ENCODE results near the gene PRPF40B. TPM values are rescaled to one million over a fixed set of nuclear protein-coding genes. Genes with fewer than 3 reads are reported as not detected.

PRPF40B gene
- total and polyA plus RNA-seq, 3 donors from 2014 or later, result 49.2 to 66.8 (median 66.7) TPM

DNA sequence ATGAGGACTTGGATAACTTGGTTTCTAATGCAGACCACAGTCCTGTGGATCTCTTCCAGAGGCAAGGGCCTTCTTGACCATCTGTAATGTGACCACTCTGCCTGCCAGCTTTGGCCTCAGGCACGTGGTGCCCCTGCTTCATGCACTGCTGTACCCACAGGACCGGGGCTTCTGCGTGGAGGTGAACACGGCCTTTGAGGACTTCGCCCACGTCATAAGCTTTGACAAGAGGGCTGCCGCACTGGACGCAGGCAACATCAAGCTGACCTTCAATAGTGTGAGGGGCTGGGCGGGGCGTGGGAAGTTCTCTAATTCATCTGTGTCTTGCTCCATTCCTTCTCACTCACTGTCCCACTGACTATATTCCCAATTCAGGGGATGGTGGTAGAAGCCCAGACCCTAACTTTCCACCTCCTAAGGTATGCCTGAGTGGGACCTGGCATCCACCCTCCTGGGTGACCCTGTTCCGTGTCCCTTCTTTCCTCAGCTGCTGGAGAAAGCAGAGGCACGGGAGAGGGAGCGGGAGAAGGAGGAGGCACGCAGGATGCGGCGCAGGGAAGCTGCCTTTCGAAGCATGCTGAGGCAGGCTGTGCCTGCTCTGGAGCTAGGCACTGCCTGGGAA is 18.5 kb downstream of the PRPF40B start:
- H3K4me3 ChIP-seq, result no peak overlapping the region
- DNase-seq, result no peak
- peaks cover 18% of the 10 kb centered on the region for H3K4me1 ChIP-seq
- 86 to 89% methylated on average over 14 to 17 of the region's 17 CpGs for WGBS, 2 donors
- TF ChIP-seq POLR2A (IDR thresholded peaks at IDR 0.05) (no peak), CTCF (IDR thresholded peaks at IDR 0.05) (no peak)
- H3K27ac ChIP-seq, result no peak overlapping the region
- intact Hi-C loops (cut with DNase I; ENCODE audit: low total_unique reads), result no loop called here
- no peaks in the 10 kb centered on the region for H3K36me3 ChIP-seq (ENCODE audit: low read depth, missing control alignments)
- no peaks in the 10 kb centered on the region for H3K9me3 ChIP-seq
- no peaks in the 10 kb centered on the region for H3K27me3 ChIP-seq

- no peak overlapping the region for H3K4me3 ChIP-seq
- WGBS, 2 donors, result 87 to 88% methylated on average over 11 of the region's 11 CpGs
- no peaks in the 10 kb centered on the region for H3K36me3 ChIP-seq (ENCODE audit: low read depth, missing control alignments)
- H3K9me3 ChIP-seq, result no peaks in the 10 kb centered on the region
- H3K27ac ChIP-seq, result no peak overlapping the region
- no peak for DNase-seq
- peaks cover 17% of the 10 kb centered on the region for H3K4me1 ChIP-seq
- intact Hi-C loops (cut with DNase I; ENCODE audit: low total_unique reads), result no loop called here
- TF ChIP-seq POLR2A (IDR thresholded peaks at IDR 0.05), result no peak
- H3K27me3 ChIP-seq, result no peaks in the 10 kb centered on the region
Observed at GRCh38 chr12:49642370-49642802, 19.0 kb downstream of the PRPF40B start.

DNA sequence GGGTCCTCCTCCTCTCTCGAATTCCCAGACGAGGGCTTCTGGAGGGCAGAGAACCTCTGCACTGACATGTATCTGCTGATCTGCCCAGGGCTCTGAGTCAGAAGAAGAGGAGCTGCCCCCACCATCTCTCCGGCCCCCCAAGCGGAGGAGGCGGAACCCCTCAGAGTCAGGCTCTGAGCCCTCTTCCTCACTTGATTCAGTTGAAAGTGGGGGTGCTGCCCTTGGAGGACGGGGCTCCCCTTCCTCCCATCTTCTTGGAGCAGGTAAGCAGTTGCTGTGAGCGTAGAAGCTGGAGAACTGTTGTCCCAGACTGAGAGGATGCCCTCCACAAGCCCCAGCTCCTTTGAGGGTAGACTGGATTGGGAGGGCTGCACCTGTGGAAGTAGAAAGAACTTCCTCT is 19.8 kb downstream of the PRPF40B start:
- H3K36me3 ChIP-seq (ENCODE audit: low read depth, missing control alignments), result no peaks in the 10 kb centered on the region
- 85 to 86% methylated on average over 7 of the region's 7 CpGs for WGBS, 2 donors
- no peak overlapping the region for H3K4me3 ChIP-seq
- intact Hi-C loops (cut with DNase I; ENCODE audit: low total_unique reads), result no loop called here
- H3K4me1 ChIP-seq, result peaks cover 15% of the 10 kb centered on the region
- H3K27ac ChIP-seq, result peak overlapping the region in 1 of 2 donors; percentile 71
- H3K9me3 ChIP-seq, result no peaks in the 10 kb centered on the region
- no peaks in the 10 kb centered on the region for H3K27me3 ChIP-seq
- no peak for TF ChIP-seq POLR2A (IDR thresholded peaks at IDR 0.05)
- TF ChIP-seq CTCF (IDR thresholded peaks at IDR 0.05), result no peak
- no peak for DNase-seq

DNA sequence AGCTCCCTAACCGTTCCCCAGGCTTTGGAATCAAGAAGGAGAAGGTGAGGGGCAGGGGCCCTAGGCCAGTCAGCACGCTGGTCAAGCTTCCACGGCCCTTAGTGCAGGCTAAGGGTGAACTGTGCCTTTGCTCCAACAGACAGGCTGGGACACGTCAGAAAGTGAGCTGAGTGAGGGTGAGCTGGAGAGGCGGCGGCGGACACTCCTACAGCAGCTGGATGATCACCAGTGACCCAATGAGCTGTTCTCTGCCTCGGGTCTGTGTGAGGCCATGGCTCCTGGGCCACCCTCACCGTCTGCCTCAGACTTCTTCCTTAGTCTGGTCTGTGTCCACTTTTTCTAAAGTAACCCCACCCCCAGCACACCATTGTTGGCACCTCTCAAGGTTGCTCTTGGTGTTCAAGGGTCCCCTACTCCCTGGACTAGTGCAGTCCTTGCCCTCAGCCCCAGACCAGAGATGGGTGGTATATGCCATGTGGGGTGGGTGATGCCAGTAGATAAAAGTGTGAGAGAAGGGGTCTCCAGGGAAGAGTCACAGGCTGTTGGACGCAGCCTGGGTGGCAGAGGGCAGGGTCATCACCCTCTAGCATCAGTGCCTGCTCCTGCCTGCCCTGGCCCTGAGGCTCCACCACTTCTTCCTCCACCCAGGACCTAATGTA is 20.7 kb downstream of the PRPF40B start:
- Histone ChIP-seq H3K4me3 (no peak overlapping the region), H3K36me3 (ENCODE audit: low read depth, missing control alignments) (no peaks in the 10 kb centered on the region), H3K4me1 (peaks cover 15% of the 10 kb centered on the region), H3K9me3 (no peaks in the 10 kb centered on the region), H3K27ac (peak overlapping the region in 1 of 2 donors; percentile 71), H3K27me3 (no peaks in the 10 kb centered on the region)
- peak; percentile 54 for DNase-seq
- TF ChIP-seq POLR2A (IDR thresholded peaks at IDR 0.05), result no peak
- no peak for TF ChIP-seq CTCF (IDR thresholded peaks at IDR 0.05)
- intact Hi-C loops (cut with DNase I; ENCODE audit: low total_unique reads), result no loop called here
- 63 to 65% methylated on average over 10 of the region's 10 CpGs for whole genome bisulfite sequencing, 2 donors

- no peaks in the 10 kb centered on the region for H3K27me3 ChIP-seq
- DNase-seq, result peak; percentile 90
- H3K36me3 ChIP-seq (ENCODE audit: low read depth, missing control alignments), result no peaks in the 10 kb centered on the region
- H3K4me3 ChIP-seq, result no peak overlapping the region
- H3K9me3 ChIP-seq, result no peaks in the 10 kb centered on the region
- peak overlapping the region in 1 of 2 donors; percentile 71 for H3K27ac ChIP-seq
- WGBS, 2 donors, result 20 to 27% methylated on average over 2 of the region's 2 CpGs
- peaks cover 15% of the 10 kb centered on the region for H3K4me1 ChIP-seq
- intact Hi-C loops (cut with DNase I; ENCODE audit: low total_unique reads), result no loop called here
- TF ChIP-seq CTCF (IDR thresholded peaks at IDR 0.05), result peak; percentile 87 to 91 (median 90)
- TF ChIP-seq POLR2A (IDR thresholded peaks at IDR 0.05), result no peak
Observed at GRCh38 chr12:49644620-49644994, 21.2 kb downstream of the PRPF40B start.

Measured in testis (tissue), 3 donors.